Activated CD4-positive, alpha-beta T cell treated with anti-CD3 and anti-CD28 coated beads, Interleukin-2, amount 50 U/mL, for 16 hours (primary cell): ENCODE results near the gene EIF4EBP3.
A peak's percentile ranks its signal among the peaks of the same experiment; 100 is the strongest.
"Not testable (repeated sequence)": the region's sequence is repeated elsewhere in the genome, so short reads cannot be mapped to it uniquely, and the experiment has no call there.

Source experiments
- DNase-seq: peaks from one replicate; pipeline ENCODE4 v3.0.0-alpha.2; 2020

EIF4EBP3 gene

GRCh38 chr5:140557965-140558364 lies 10.5 kb downstream of the EIF4EBP3 start:
- no peak for DNase-seq

- no peak for DNase-seq
Observed at GRCh38 chr5:140558542-140558941, 11.1 kb downstream of the EIF4EBP3 start.

GRCh38 chr5:140560227-140560626 lies 12.8 kb downstream of the EIF4EBP3 start:
- no peak for DNase-seq

GRCh38 chr5:140561753-140562523 lies 14.5 kb downstream of the EIF4EBP3 start:
- DNase-seq, result no peak

GRCh38 chr5:140563596-140563995 lies 16.1 kb downstream of the EIF4EBP3 start:
- DNase-seq, result no peak

- DNase-seq, result peak; percentile 99
Observed at GRCh38 chr5:140564196-140565023, 16.9 kb downstream of the EIF4EBP3 start, which contains the start of the genes APBB3 and SLC35A4. Gene APBB3, minus strand, starts transcription at chr5:140564598. Its CDS starts 353 bp downstream, at chr5:140564245. Gene SLC35A4, plus strand, starts transcription at chr5:140564828. Its CDS starts 2,342 bp downstream, at chr5:140567170.

- DNase-seq, result no peak
Observed at GRCh38 chr5:140565024-140565779, 17.7 kb downstream of the EIF4EBP3 start.

GRCh38 chr5:140565780-140566095 lies 18.3 kb downstream of the EIF4EBP3 start:
- no peak for DNase-seq

GRCh38 chr5:140566665-140567064 lies 19.2 kb downstream of the EIF4EBP3 start:
- no peak for DNase-seq

- no peak for DNase-seq
Observed at GRCh38 chr5:140567136-140567818, 19.8 kb downstream of the EIF4EBP3 start.

GRCh38 chr5:140567871-140568270 lies 20.4 kb downstream of the EIF4EBP3 start:
- no peak for DNase-seq

GRCh38 chr5:140568443-140569063 lies 21.1 kb downstream of the EIF4EBP3 start:
- no peak for DNase-seq

- no peak for DNase-seq
Observed at GRCh38 chr5:140569197-140569596, 21.7 kb downstream of the EIF4EBP3 start.

- DNase-seq, result no peak
Observed at GRCh38 chr5:140570058-140570457, 22.6 kb downstream of the EIF4EBP3 start.

- no peak for DNase-seq
Observed at GRCh38 chr5:140570488-140570887, 23.0 kb downstream of the EIF4EBP3 start.

- DNase-seq, result no peak
Observed at GRCh38 chr5:140571105-140571504, 23.6 kb downstream of the EIF4EBP3 start.

- DNase-seq, result no peak
Observed at GRCh38 chr5:140573683-140574082, 26.2 kb downstream of the EIF4EBP3 start.

GRCh38 chr5:140574165-140574564 lies 26.7 kb downstream of the EIF4EBP3 start:
- no peak for DNase-seq

GRCh38 chr5:140575309-140575708 lies 27.8 kb downstream of the EIF4EBP3 start:
- no peak for DNase-seq

- DNase-seq, result no peak
Observed at GRCh38 chr5:140576776-140577201, 29.3 kb downstream of the EIF4EBP3 start.

GRCh38 chr5:140579188-140579747 lies 31.8 kb downstream of the EIF4EBP3 start:
- not testable (repeated sequence) for DNase-seq

GRCh38 chr5:140587495-140587894 lies 40.0 kb downstream of the EIF4EBP3 start:
- no peak for DNase-seq
